NT2/D1 (cell line): Measurements from ENCODE around the gene ELAVL4.

Experiments used
- SUZ12 ChIP-seq: IDR thresholded peaks from 2 replicates; pipeline ENCODE4 v1.6.1; 2011; ENCODE audit not compliant: insufficient read length, insufficient read depth; ENCODE audit errors: extremely low read depth
- YY1 ChIP-seq: IDR thresholded peaks from 2 replicates; pipeline ENCODE4 v1.6.1; 2011; ENCODE audit not compliant: insufficient read length, insufficient read depth
- ZNF274 ChIP-seq: IDR thresholded peaks from 2 replicates; pipeline ENCODE4 v1.6.1; 2011; ENCODE audit warnings: mild to moderate bottlenecking, low read depth, low read length

GRCh38 chr1:50236656-50237055, 127.9 kb downstream of the ELAVL4 start:
- no peak for TF ChIP-seq SUZ12
- TF ChIP-seq ZNF274, result no peak
- TF ChIP-seq YY1, result no peak
